Measurements from ENCODE around the gene CX3CR1. TPM values are rescaled to one million over a fixed set of nuclear protein-coding genes. Genes with fewer than 3 reads are reported as not detected.

Gene CX3CR1
- total RNA-seq, 1 donor from 2014 or later = not detected

- H3K36me3 ChIP-seq (ENCODE audit: control insufficient read depth, insufficient read depth, low read length) = no peaks in the 10 kb centered on the region
- H3K27me3 ChIP-seq (ENCODE audit: control insufficient read depth, insufficient read depth, low read length) = no peaks in the 10 kb centered on the region
- no peak overlapping the region for H3K4me3 ChIP-seq (ENCODE audit: low read depth, low read length)
- DNase-seq (ENCODE audit: low read depth) = no peak
- no peak for TF ChIP-seq CTCF (IDR thresholded peaks at IDR 0.05; ENCODE audit: insufficient read depth, low read length, poor library complexity, severe bottlenecking)
Measured at GRCh38 chr3:39315420-39315819, 35.6 kb upstream of the CX3CR1 start.

GRCh38 chr3:39313289-39313688, 33.5 kb upstream of the CX3CR1 start:
- no peak for DNase-seq (ENCODE audit: low read depth)
- TF ChIP-seq CTCF (IDR thresholded peaks at IDR 0.05; ENCODE audit: insufficient read depth, low read length, poor library complexity, severe bottlenecking) = no peak
- Histone ChIP-seq H3K27me3 (ENCODE audit: control insufficient read depth, insufficient read depth, low read length) (no peaks in the 10 kb centered on the region), H3K36me3 (ENCODE audit: control insufficient read depth, insufficient read depth, low read length) (no peaks in the 10 kb centered on the region), H3K4me3 (ENCODE audit: low read depth, low read length) (no peak overlapping the region)

- H3K36me3 ChIP-seq (ENCODE audit: control insufficient read depth, insufficient read depth, low read length) = no peaks in the 10 kb centered on the region
- TF ChIP-seq CTCF (IDR thresholded peaks at IDR 0.05; ENCODE audit: insufficient read depth, low read length, poor library complexity, severe bottlenecking) = no peak
- H3K4me3 ChIP-seq (ENCODE audit: low read depth, low read length) = no peak overlapping the region
- no peaks in the 10 kb centered on the region for H3K27me3 ChIP-seq (ENCODE audit: control insufficient read depth, insufficient read depth, low read length)
- DNase-seq (ENCODE audit: low read depth) = no peak
Measured at GRCh38 chr3:39302178-39302577, 22.3 kb upstream of the CX3CR1 start.

- no peak overlapping the region for H3K4me3 ChIP-seq (ENCODE audit: low read depth, low read length)
- no peaks in the 10 kb centered on the region for H3K36me3 ChIP-seq (ENCODE audit: control insufficient read depth, insufficient read depth, low read length)
- H3K27me3 ChIP-seq (ENCODE audit: control insufficient read depth, insufficient read depth, low read length) = no peaks in the 10 kb centered on the region
- no peak for TF ChIP-seq CTCF (IDR thresholded peaks at IDR 0.05; ENCODE audit: insufficient read depth, low read length, poor library complexity, severe bottlenecking)
- no peak for DNase-seq (ENCODE audit: low read depth)
Measured at GRCh38 chr3:39299279-39299678, 19.4 kb upstream of the CX3CR1 start.

GRCh38 chr3:39296197-39297077, 16.6 kb upstream of the CX3CR1 start:
- no peak for TF ChIP-seq CTCF (IDR thresholded peaks at IDR 0.05; ENCODE audit: insufficient read depth, low read length, poor library complexity, severe bottlenecking)
- Histone ChIP-seq H3K36me3 (ENCODE audit: control insufficient read depth, insufficient read depth, low read length) (no peaks in the 10 kb centered on the region), H3K4me3 (ENCODE audit: low read depth, low read length) (no peak overlapping the region), H3K27me3 (ENCODE audit: control insufficient read depth, insufficient read depth, low read length) (no peaks in the 10 kb centered on the region)
- no peak for DNase-seq (ENCODE audit: low read depth)

All from kidney epithelial cell (primary cell).